A673 (cell line): ENCODE results near the gene CDK14. TPM values are rescaled to one million over a fixed set of nuclear protein-coding genes. Genes with fewer than 3 reads are reported as not detected.

Experiments used
- BruUV-seq: library from RNA; stranded (reverse); fragments of 400-500 nt; replicated peaks from 2 replicates; lab custom pipeline; 2021; lab: Mats Ljungman, UMichigan
- CTCF ChIA-PET: fragments of 300-600 bp; sonication (Branson Sonifier 250); formaldehyde crosslinking; loops from one replicate; lab custom pipeline; 2022; ENCODE audit warnings: antibody characterized with exemption; lab: Charles Lee
- POLR2A ChIA-PET: fragments of 300-600 bp; sonication (Branson Sonifier 250); formaldehyde crosslinking; loops from one replicate; lab custom pipeline; 2022; ENCODE audit warnings: antibody characterized with exemption; ENCODE audit not compliant: low non-redundant PET; lab: Charles Lee
- DNase-seq: peaks from one replicate; pipeline ENCODE4 v3.0.0-alpha.2; 2015; ENCODE audit warnings: low spot score
- H3K27ac ChIP-seq: fragments of 200-600 bp; sonication (generic); 2 replicates; pipeline ENCODE4 v1.5.1; 2016; ENCODE audit warnings: mixed run types, low read depth, mild to moderate bottlenecking, mixed read lengths, antibody characterized with exemption, low read length; ENCODE audit not compliant: poor library complexity, severe bottlenecking
- H3K27me3 ChIP-seq: fragments of 200-600 bp; sonication (generic); replicated peaks from 2 replicates; pipeline ENCODE4 v1.6.1; 2017; ENCODE audit warnings: mixed run types, low read depth, mild to moderate bottlenecking, mixed read lengths, antibody characterized with exemption, low read length; ENCODE audit not compliant: insufficient read depth, poor library complexity
- H3K36me3 ChIP-seq: fragments of 200-600 bp; sonication (generic); 2 replicates; pipeline ENCODE4 v1.6.1; 2016; ENCODE audit warnings: mixed run types, mild to moderate bottlenecking, mixed read lengths, antibody characterized with exemption, low read length; ENCODE audit not compliant: insufficient read depth, poor library complexity, severe bottlenecking
- H3K4me1 ChIP-seq: fragments of 200-600 bp; sonication (generic); 2 replicates; pipeline ENCODE4 v1.6.1; 2017; ENCODE audit warnings: mixed run types, mild to moderate bottlenecking, mixed read lengths, antibody characterized with exemption, low read length; ENCODE audit not compliant: insufficient read depth, poor library complexity, severe bottlenecking
- H3K4me3 ChIP-seq: fragments of 200-600 bp; sonication (generic); 2 replicates; pipeline ENCODE4 v1.5.1; 2016; ENCODE audit warnings: low read depth, mixed run types, mild to moderate bottlenecking, mixed read lengths, low read length; ENCODE audit not compliant: poor library complexity, severe bottlenecking
- H3K9me3 ChIP-seq: fragments of 200-600 bp; sonication (generic); 2 replicates; pipeline ENCODE4 v1.6.1; 2016; ENCODE audit warnings: mixed run types, low read depth, mild to moderate bottlenecking, mixed read lengths, antibody characterized with exemption, low read length; ENCODE audit not compliant: poor library complexity, severe bottlenecking
- CTCF ChIP-seq: fragments of 300-800, 200-600 bp; sonication (generic); conservative IDR thresholded peaks from 2 replicates; pipeline ENCODE4 v1.5.1; 2017; ENCODE audit warnings: low read depth, mild to moderate bottlenecking, antibody characterized with exemption, low read length, moderate library complexity, mixed read lengths
- EZH2 ChIP-seq: fragments of 200-600 bp; sonication (generic); IDR thresholded peaks from 2 replicates; pipeline ENCODE4 v1.6.1; 2017; ENCODE audit warnings: borderline replicate concordance, low read depth, mild to moderate bottlenecking, mixed read lengths, antibody characterized with exemption, low read length; ENCODE audit not compliant: poor library complexity, severe bottlenecking
- intact Hi-C: fragments of 100-400 bp; cut with micrococcal nuclease; formaldehyde crosslinking; loops from one replicate; pipeline ENCODE4 v1.10.0; 2022; ENCODE audit not compliant: unreplicated experiment
- total RNA-seq: library from RNA; stranded (reverse); gene quantifications from 2 replicates; pipeline ENCODE4 v1.2.3, GENCODE V29; 2021

The CDK14 gene
- total RNA-seq, 1 experiment from 2014 or later: 128 TPM

GRCh38 chr7:91013078-91013477 lies 417.0 kb downstream of the CDK14 start:
- H3K27ac ChIP-seq: no peak overlapping the region
- no peak overlapping the region for H3K4me3 ChIP-seq
- ChIA-PET POLR2A (no interaction called here), CTCF (no interaction called here)
- TF ChIP-seq CTCF (no peak), EZH2 (no peak)
- no peaks in the 10 kb centered on the region for H3K36me3 ChIP-seq
- intact Hi-C loops: no loop called here
- H3K9me3 ChIP-seq: no peaks in the 10 kb centered on the region
- no peaks in the 10 kb centered on the region for H3K27me3 ChIP-seq
- no TSS peak for BruUV-seq
- DNase-seq: no peak
- no peaks in the 10 kb centered on the region for H3K4me1 ChIP-seq

- H3K4me3 ChIP-seq: no peak overlapping the region
- no TSS peak for BruUV-seq
- ChIA-PET CTCF (no interaction called here), POLR2A (no interaction called here)
- no peaks in the 10 kb centered on the region for H3K9me3 ChIP-seq
- no peaks in the 10 kb centered on the region for H3K27me3 ChIP-seq
- intact Hi-C loops: no loop called here
- no peak overlapping the region for H3K27ac ChIP-seq
- DNase-seq: no peak
- H3K36me3 ChIP-seq: no peaks in the 10 kb centered on the region
- H3K4me1 ChIP-seq: peaks cover 10% of the 10 kb centered on the region
- TF ChIP-seq CTCF (no peak), EZH2 (no peak)
These were observed 423.7 kb downstream of the CDK14 start for GRCh38 chr7:91019686-91020385.

- DNase-seq: no peak
- ChIA-PET CTCF (no interaction called here), POLR2A (no interaction called here)
- TF ChIP-seq CTCF: no peak
- TF ChIP-seq EZH2: no peak
- H3K9me3 ChIP-seq: no peaks in the 10 kb centered on the region
- no peaks in the 10 kb centered on the region for H3K36me3 ChIP-seq
- no TSS peak for BruUV-seq
- H3K27me3 ChIP-seq: no peaks in the 10 kb centered on the region
- H3K4me1 ChIP-seq: peaks cover 10% of the 10 kb centered on the region
- no peak overlapping the region for H3K4me3 ChIP-seq
- intact Hi-C loops: no loop called here
- H3K27ac ChIP-seq: no peak overlapping the region
These were observed 424.7 kb downstream of the CDK14 start for GRCh38 chr7:91020636-91021385.
